ENCODE measurements around the gene PLEKHH1. TPM values are rescaled to one million over a fixed set of nuclear protein-coding genes. Genes with fewer than 3 reads are reported as not detected.

Gene PLEKHH1
- total RNA-seq, 4 donors from 2014 or later = 1.3 to 9.0 (median 4.9) TPM

- TF ChIP-seq CTCF (IDR thresholded peaks at IDR 0.05; ENCODE audit: low read depth) = no peak
Measured at GRCh38 chr14:67583711-67584644, 50.9 kb downstream of the PLEKHH1 start.

GRCh38 chr14:67584978-67585377 lies 51.9 kb downstream of the PLEKHH1 start:
- no peak for TF ChIP-seq CTCF (IDR thresholded peaks at IDR 0.05; ENCODE audit: low read depth)

GRCh38 chr14:67586369-67586768 lies 53.3 kb downstream of the PLEKHH1 start:
- TF ChIP-seq CTCF (IDR thresholded peaks at IDR 0.05; ENCODE audit: low read depth) = no peak

GRCh38 chr14:67589204-67589770 lies 56.2 kb downstream of the PLEKHH1 start:
- no peak for TF ChIP-seq CTCF (IDR thresholded peaks at IDR 0.05; ENCODE audit: low read depth)

- no peak for TF ChIP-seq CTCF (IDR thresholded peaks at IDR 0.05; ENCODE audit: low read depth)
Measured at GRCh38 chr14:67595392-67595791, 62.3 kb downstream of the PLEKHH1 start.

GRCh38 chr14:67599698-67600561 lies 66.8 kb downstream of the PLEKHH1 start, which contains the start of gene PIGH:
PIGH (minus strand) TSS chr14:67600268; CDS start chr14:67600203, 65 bp downstream.
- no peak for TF ChIP-seq CTCF (IDR thresholded peaks at IDR 0.05; ENCODE audit: low read depth)

Measured in subcutaneous adipose tissue (tissue), 4 donors.